GM19023 (cell line): Measurements from ENCODE around the gene ARL13B.
"Not testable (repeated sequence)": the region's sequence is repeated elsewhere in the genome, so short reads cannot be mapped to it uniquely, and the experiment has no call there.

Experiments
- ATAC-seq: cut with Tn5 transposase; IDR thresholded peaks from one replicate; pipeline ENCODE4 v1.9.1; 2021; ENCODE audit warnings: mild to moderate bottlenecking, moderate library complexity; ENCODE audit not compliant: unreplicated experiment

Gene ARL13B

GRCh38 chr3:93992207-93992606 is 12.3 kb downstream of the ARL13B start:
- no peak for ATAC-seq

GRCh38 chr3:93994056-93994455 is 14.1 kb downstream of the ARL13B start:
- no peak for ATAC-seq

- no peak for ATAC-seq
Measured at GRCh38 chr3:94001191-94001590, 21.2 kb downstream of the ARL13B start.

DNA sequence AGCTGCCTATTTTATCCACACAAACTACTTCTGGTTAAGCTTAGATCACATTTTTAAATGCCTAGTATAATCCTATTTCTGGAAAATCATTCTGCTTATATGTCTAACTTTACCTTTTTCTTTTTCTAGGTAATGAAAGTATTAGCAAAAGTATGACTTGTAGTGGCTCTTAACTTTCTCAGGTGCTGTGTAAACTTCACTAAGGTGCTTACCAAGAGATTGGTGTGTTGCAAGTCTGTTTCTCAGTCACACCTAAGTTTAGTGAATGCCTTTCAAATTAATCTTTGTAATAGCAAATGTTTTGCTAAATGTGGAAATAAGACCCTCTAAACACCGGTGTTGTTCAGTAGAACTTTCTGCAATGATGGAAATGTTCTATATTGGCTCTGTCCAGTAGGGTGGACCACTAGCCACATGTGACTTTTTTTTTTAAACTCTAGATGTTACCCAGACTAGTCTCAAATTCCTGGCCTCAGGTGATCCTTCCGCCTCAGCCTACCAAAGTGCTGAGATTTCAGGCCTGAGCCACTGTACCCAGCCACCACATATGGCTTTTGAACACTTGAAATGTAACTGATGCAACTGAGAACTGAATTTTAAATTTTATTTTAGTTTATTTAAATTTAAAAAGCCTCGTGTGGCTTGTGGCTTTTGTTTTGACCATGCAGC is 22.0 kb downstream of the ARL13B start:
- no peak for ATAC-seq

- peak; percentile 85 for ATAC-seq
Measured at GRCh38 chr3:94004301-94004910, 24.5 kb downstream of the ARL13B start.

DNA sequence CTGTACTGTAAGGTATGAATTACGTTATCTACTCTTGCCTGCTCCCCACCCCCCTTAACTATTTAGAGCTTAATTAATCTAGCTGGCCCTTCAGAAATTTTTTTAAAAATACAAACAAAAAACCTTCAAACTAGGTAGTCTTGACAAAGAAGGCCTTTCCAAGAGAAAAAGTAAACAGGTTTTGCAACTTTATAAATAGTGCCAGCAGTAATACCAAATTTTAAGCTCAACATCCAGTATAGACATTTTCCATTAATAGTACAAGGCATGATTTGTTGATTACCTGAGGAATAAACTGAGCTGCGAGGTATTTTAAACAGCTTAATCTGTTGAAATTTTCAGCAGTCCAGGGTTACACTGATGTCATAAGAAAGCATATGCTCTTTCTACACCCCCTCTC is 28.3 kb downstream of the ARL13B start:
- ATAC-seq = no peak

DNA sequence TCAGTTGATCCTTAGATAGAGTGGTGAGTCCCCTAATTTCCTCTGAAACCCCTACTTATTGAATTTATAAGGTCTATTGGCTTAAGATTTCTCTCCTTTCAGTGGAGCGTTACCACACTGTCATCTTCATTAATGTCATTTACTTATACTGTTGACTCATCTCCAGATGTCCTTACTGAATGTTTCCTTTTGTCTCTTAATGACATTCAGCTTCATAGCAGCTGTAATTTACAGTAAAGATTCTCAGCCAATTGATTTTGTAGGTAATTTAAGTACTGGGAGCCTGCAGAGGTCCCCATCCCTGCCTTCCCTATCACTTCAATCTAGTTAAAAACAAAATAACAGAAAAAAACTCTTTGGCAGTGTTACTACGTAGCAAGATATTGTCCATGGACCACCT is 29.7 kb downstream of the ARL13B start:
- no peak for ATAC-seq

DNA sequence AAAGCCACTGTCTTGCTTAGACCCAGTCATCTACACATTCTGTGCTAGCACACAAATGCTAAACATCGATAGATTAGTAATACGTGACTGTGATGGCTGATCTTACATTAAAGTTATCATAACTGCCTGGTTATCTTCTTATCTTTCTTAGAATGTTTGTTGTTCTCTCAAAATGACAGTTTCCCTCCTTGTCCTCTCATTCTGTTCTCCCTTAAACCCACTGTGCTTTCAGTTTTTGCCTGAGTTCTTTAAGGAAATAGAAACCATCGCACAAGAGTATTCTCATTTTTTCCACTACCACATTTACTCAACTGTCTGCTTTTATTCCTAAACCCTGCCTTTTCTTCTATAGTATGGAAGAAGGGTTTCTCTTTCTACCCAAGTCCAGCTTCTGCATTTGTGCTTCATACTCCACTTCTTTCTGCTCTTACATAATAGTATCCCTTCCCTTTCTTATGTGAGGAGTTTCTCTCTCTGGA is 31.3 kb downstream of the ARL13B start:
- ATAC-seq = no peak

GRCh38 chr3:94012185-94012584 is 32.2 kb downstream of the ARL13B start:
- no peak for ATAC-seq

DNA sequence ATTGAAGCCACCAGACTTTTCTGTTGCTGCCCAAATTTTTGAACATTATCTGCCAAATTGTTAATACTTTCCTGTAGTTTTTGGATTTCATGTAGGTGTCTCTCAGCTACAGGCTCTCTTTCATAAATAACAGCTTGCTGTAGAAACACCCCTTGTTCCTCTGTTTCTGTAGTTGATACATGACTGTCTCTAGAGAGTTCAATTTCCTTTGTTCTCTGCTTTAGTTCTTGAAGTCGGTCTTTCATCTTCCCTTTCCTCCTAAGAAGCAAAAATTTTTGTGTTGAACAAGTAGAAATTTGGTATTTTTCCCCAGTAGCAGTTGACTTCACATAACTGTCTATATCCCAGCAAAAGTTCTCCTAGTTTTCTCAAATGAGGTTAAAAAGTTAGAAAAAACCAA is 35.1 kb downstream of the ARL13B start:
- no peak for ATAC-seq

- no peak for ATAC-seq
Measured at GRCh38 chr3:94019659-94020058, 39.7 kb downstream of the ARL13B start.

DNA sequence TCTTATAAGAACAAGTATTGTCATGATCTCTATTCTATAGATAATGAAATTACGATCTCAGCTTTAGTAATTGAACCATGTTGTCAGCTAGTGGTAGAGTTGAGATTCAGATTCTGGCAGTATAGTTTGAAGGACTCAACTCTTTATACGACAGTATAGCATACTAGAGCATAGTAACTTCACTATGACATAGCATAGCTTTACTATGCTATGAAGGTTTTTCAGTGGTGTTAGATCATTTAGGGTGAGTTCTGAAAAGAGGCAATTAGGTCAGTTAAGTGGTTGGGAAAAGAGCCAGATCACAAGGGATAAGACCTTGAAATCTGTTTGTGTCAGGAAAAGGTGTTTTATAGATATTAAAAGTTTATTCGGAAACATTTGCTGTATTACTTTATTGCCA is 40.3 kb downstream of the ARL13B start:
- no peak for ATAC-seq

DNA sequence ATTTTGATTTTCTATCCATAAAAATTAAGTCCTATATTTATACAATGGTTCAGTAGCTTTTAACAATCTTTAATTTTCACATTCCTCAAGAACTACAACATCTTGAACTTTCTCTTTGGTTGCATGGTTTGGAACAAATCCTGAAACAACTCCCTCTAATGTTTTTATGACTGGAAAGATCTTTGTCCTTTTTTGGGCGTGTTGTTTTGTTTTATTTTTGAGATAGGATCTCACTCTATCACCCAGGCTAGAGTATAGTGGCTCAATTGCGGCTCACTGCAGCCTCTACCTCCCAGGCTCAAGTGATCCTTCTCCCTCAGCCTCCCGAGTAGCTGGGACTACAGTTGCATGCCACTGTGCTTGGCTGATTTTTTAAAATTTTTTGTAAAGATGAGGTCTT is 44.4 kb downstream of the ARL13B start:
- ATAC-seq = no peak

- ATAC-seq = no peak
Measured at GRCh38 chr3:94026623-94027022, 46.7 kb downstream of the ARL13B start.

GRCh38 chr3:94028093-94028837 is 48.3 kb downstream of the ARL13B start, which contains the start of gene STX19:
Gene STX19, minus strand, starts transcription at chr3:94028597. Its CDS starts 13,328 bp downstream, at chr3:94015269.
- no peak for ATAC-seq

DNA sequence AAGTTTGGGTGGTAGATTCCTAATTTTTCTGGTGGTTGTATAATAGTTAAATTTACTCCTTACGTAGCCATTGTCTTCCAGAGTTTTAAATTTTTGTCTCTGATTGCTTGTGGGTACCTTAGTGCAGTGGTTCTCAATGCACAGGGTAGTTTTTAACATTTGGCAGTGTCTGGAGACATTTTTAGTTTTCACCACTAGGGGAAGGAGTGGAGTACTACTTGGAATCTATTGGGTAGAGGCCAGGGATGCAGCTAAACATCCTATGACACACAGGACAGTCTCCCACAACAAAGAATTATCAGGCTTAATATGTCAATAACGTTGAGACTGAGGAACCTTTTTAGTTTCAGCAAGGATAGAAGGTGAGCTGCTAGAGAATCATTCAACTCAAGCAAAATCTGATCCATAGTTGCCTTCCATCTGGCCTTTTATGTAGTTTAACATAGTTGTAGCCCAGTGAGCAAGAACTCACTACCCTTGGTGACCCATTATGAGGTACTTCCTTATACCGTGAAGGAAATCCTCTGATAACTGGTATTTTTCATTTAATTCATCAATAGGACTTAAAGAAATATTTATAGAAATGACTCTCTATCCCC is 57.1 kb downstream of the ARL13B start:
- ATAC-seq = peak; percentile 80

DNA sequence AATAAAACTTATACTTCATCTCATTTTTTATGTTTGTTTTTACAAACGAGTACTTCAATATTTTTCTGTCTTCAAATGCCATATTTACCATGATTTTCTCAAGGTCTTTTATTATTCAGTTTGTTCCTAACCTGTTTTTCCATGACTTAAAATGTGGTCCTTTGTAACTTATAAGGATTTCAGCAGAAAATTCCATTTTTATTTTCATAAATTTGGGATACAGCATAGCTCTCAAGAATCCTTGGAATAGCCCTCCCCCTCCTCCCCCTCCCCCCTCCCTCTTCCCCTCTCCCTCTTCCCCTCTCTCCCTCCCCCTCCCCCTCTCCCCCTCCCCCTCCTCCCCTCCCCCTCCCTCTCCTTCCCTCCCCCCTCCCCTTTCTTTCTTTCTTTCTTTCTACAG is 63.3 kb downstream of the ARL13B start:
- no peak for ATAC-seq

- ATAC-seq = not testable (repeated sequence)
Measured at GRCh38 chr3:94044100-94044936, 64.4 kb downstream of the ARL13B start.

DNA sequence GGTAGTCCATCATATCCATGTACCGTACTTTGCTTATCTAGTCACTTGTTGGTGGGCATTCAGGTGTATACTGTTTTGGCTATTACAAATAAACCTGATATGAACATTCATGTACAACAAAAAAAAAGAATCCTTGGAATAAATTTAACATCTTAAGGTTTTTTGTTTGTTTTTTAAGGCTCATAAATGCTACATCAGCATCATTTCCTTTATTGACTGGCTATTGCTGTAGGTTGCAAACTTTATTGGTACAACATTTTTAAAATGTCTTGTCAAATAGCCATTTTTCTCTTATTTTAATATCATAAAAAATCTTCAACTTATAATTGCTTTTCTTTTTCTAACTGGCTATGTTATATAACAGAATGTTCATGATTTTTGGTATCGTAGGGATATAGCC is 66.6 kb downstream of the ARL13B start:
- no peak for ATAC-seq

DNA sequence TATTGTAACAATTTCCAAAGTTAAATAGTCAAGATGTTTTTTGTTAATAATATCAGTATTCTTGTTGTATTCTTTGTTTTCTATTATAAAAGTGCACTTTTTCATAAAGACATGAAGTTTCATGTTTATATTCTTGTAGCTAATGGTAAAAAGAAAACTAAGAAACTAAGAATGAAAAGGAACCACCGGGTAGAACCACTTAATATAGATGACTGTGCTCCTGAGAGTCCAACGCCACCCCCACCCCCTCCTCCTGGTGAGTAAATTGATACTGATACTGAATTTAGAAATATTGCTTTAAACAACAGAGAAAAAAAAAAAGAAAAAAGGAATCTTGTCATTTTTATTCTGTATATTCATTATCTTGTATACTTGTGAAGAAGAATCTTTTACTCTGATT is 69.3 kb downstream of the ARL13B start:
- ATAC-seq = no peak

GRCh38 chr3:94050546-94050945 is 70.6 kb downstream of the ARL13B start:
- ATAC-seq = no peak
